T-helper 1 cell (primary cell): ENCODE data around the gene MAGI1.
"Not testable (repeated sequence)": the region's sequence is repeated elsewhere in the genome, so short reads cannot be mapped to it uniquely, and the experiment has no call there.

Experiments
- DNase-seq, 5 donors: peaks; one replicate each; pipeline ENCODE4 v3.0.0-alpha.2; 2012 to 2020

MAGI1 gene

GRCh38 chr3:65615329-65615728 lies 423.4 kb downstream of the MAGI1 start:
- no peak for DNase-seq

DNA sequence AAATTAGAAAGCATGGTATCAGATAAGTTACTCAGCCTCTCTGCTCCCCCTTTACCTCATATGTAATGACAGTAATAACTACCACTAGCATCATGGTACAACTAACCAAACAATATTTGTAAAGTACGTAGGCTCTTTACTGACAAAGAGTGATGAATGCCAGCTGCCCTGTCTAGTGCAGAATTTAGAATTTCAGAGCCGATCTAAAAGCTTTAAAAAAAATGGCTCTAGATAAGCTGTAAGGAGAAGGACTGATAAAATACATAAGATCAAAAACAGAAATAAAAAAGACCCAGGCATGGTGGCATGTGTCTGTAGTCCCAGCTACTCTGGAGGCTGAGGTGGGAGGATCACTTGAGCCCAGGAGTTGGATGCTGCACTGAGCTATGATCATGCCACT lies 424.1 kb downstream of the MAGI1 start:
- no peak for DNase-seq

- not testable (repeated sequence) for DNase-seq
Measured at GRCh38 chr3:65607965-65608460, 430.7 kb downstream of the MAGI1 start.

DNA sequence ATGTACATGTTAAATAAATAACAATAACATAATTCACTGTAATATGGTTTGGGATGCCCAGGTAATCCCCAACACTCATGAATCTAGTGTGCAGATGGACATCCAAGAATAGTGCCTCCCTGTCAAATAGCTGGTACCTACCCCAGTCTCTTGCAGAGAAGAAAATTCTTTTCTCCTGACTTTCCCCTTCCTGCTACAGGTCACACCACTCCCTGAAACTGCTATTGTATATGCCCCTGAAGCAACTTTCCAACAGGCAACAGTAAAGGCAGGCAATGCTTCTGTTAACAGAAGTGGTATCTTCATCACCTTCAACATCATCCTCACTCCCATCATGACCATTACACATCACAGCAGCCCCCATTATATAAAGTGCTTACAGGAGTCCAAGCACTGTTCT lies 431.6 kb downstream of the MAGI1 start:
- DNase-seq = no peak

DNA sequence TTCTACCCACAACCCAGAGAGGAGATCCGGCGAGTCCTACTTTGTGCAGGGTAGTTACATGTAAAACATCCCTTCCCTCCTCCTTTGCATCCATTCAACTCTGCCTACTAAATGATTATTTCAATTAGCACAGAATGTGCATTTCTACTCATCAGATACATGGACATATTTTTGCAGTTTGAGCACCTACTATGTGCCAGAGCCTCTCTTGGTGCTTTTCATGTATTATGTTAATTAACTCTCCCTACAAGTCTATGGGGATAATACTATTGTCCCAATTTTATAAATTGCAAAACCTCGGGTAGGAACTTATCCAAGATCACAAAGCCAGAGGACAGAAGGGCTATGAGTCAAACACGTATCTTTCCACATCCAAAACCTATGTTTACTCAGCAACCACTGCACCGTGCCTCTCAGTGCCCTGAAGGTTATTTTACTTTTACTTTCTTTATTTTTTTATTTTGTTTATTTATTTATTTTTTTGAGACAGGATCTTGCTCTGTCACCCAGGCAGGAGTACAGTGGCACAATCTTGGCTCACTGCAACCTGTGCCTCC lies 432.8 kb downstream of the MAGI1 start:
- DNase-seq = no peak

DNA sequence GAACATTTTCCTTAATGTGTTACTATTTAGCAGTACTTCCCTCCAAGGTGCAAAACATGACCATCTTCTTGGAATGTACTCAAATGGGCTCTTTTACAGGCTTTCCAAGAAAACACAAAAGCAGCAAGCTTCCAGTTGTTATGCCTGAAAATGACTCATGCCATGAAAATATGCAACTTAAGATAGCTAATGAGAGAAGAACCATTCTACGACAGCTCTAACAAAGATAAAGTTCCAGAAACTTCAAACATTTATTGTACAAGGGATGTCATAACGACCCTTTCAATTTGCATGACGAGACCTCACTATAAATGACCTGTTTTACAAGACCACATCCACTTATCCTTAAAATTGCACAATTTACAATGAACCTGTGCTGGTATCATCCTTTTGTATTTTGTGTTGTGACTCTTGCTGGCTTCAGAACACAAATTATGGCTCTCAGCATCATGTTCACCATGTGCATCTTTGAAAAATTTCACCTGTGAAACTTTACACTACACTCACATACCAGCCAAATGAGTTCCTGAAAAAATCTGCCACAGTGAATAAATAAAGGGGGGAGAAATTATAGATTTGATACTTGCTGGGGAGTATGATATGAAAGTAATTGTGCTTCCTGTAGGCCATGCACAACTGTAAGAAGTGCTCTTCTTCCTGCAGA lies 433.7 kb downstream of the MAGI1 start:
- DNase-seq = no peak

DNA sequence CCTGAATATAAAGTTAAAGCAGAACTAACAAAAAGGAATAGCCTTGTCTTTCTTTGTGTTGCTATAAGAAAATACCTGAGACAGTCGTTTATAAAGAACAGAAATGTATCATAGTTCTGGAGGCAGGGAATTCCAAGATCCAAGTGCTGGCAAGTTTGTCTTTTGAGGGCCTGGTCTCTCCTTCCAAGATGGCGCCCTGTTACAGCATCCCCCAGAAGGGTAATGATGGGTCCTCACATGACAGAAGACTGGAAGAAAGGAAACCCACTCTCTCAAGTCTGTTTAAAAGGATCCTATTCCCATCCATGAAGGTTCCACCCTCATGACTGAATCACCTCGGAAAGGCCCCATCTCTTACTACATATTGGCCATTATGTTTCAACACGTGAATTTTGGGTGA lies 435.1 kb downstream of the MAGI1 start:
- no peak for DNase-seq

DNA sequence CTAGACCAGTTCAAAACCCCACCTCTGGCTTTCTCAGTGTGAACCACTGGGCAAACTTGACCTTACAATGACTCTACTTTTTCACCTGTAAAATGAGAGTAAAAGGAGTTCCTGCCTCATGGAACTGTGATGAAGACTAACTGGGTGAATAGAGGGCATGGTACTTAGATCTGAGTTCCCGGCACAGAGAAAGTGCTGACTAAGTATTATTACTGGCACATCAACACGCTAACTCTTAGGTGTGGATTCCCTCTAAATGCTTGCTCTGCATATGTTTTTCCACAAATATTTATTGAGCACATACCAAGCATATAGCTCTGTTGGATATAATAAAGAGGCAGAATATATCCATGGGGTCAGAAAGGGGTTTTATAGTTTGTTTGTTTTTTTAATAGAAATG lies 437.8 kb downstream of the MAGI1 start:
- DNase-seq = no peak

GRCh38 chr3:65597952-65598413 lies 440.7 kb downstream of the MAGI1 start:
- DNase-seq = no peak

- no peak for DNase-seq
Measured at GRCh38 chr3:65597226-65597951, 441.3 kb downstream of the MAGI1 start.

GRCh38 chr3:65596571-65597225 lies 442.0 kb downstream of the MAGI1 start:
- no peak for DNase-seq

DNA sequence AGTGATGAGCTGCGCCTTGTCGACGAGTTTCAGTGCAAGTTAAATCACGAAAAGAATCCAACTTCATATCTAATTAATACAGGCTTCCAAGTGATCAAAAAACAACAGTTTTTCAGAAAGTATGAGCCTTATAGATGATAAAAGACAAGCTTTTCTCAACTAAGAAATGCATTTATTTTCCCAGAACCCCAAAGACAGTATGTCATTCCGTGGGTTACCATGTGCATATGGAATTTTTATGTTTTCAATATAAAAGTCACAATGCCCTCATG lies 442.8 kb downstream of the MAGI1 start:
- no peak for DNase-seq

- no peak for DNase-seq
Measured at GRCh38 chr3:65595222-65596028, 443.3 kb downstream of the MAGI1 start.

GRCh38 chr3:65593780-65594752 lies 444.7 kb downstream of the MAGI1 start:
- DNase-seq = no peak

DNA sequence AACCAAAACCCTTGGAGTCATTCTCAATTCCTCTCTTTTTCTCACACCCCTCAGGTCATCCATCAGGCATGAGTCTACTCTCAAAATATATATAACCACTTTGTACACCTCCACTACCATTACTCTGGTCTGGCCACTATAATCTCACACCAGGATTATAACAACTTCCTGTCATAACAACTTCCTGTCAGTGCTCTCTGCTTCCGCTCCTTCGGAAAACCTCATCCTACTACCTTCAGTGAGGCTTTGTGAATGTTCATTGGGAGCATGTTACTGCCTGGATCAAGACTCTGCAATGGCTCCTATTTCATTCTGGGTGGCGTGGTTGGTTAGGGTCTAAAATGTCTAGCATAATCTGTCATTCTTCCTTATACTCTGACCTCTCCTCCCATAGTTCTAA lies 447.4 kb downstream of the MAGI1 start:
- no peak for DNase-seq

GRCh38 chr3:65588884-65589283 lies 449.8 kb downstream of the MAGI1 start:
- DNase-seq = no peak

DNA sequence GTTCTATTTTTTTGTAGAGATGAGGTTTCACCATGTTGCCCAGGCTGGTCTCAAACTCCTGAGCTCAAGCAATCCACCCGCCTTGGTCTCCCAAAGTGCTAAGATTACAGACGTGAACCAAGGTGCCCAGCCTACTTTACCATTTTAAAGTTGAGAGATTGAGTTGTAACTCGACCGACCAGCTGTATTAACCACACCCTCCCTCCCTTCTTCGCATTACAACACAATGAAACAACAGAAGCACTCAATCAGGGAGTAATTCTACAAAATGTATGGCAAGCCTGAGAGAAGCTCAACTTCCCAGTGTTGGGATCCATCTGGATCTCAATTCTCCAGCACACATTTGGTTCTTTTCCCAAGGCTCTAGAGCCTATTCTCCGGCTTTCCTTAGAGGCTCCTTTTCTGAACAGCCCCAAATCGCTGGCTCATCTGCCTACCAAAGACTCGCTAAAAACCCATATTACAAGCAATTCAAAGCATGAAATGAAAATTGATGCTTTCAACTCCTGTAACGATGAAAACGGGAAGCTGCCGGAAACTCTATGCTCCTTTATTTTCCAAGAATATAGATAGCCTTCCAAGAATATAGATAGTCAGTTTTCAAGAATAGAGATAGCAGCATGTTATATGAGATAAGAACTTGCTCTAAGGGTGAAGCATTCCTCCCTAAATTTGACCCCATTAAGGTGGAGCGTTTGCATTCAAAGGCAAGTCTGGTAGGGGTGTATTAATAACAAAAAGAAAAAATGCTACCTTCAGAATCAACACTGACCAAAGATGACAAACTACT lies 450.9 kb downstream of the MAGI1 start:
- DNase-seq = no peak

DNA sequence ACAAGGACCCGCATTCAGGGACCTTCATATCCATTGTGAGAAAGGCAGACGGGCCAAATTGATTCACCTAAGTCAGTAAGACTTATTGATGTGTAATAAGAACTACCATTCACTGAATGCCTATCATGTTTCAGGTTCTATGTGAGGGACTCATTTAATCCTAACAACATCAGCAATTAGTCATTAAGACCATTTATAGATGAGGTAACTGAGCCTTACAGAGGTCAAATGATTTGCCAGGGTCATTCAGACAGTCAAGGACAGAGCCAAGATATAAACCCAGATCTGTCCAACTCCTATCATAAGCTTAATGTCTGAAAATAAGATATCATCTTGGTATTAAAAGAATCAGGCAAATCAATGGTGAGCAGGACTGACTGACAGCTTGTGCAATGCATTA lies 453.8 kb downstream of the MAGI1 start:
- no peak for DNase-seq

- DNase-seq = no peak
Measured at GRCh38 chr3:65584002-65584401, 454.7 kb downstream of the MAGI1 start.

GRCh38 chr3:65583188-65583587 lies 455.5 kb downstream of the MAGI1 start:
- DNase-seq = no peak
